Measurements from ENCODE around the gene DRC1.

DRC1 gene

GRCh38 chr2:26400723-26401122 lies 997 bp upstream of the DRC1 start:
- DNase-seq: no peak

DNA sequence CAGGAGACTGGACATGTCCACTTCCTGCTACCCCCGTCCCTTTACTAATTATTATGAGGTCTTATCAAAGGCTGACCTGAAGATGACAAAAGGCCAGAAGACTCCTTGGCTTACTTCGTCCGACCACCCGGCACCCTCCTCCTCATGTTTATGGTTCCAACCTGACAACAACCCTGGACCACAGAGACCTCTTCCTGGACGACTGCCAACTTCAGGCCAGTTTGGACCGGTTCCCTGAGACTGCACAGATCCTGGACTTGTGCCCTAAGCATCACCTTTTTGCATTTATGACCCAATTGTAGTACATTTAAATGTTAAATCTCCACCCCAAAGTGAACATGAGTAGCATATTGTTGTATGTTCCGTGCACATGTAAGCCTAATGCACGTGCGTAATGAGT lies 5.8 kb downstream of the DRC1 start:
- no peak for DNase-seq

- no peak for DNase-seq
Measured at GRCh38 chr2:26409785-26410184, 8.1 kb downstream of the DRC1 start.

DNA sequence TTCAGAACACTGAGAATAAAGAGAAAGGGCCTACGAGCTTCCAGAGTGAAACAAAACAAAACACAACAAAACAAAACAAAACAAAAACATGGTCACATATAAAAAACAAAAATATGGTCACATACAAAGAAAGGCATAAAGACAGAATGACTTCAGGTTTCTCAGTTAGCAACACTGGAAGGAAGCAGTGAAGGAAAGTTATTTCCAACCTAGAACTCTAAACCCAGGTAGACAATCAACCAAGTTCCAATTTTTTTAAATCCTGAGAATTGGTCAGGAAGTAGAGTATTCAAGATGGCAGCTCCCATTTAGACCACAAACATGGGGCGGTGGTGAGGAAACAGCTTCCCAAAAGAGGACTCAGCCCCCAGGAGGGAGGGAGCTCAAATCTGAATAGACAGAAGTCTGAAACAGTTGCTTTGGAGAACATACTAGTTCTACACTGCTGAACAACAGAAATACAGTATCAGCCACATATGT lies 9.1 kb downstream of the DRC1 start:
- no peak for DNase-seq

DNA sequence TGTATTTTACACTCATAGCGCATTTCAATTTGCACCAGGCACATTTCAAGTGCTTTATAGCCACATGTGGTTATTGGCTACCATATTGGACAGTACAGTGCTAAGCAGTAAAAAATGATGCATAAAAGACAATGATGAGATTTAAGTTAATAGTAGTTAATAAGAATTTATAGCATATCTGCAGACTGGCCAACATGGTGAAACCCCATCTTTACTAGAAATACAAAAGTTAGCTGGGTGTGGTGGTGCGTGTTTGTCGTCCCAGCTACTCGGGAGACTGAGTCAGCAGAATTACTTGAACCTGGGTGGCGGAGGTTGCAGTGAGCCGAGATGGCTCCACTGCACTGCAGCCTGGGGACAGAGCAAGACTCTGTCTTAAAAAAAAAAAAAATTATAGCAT lies 9.7 kb downstream of the DRC1 start:
- no peak for DNase-seq

GRCh38 chr2:26412091-26412673 lies 10.5 kb downstream of the DRC1 start:
- peak in 1 of 2 donors; percentile 81 for DNase-seq

- no peak for DNase-seq
Measured at GRCh38 chr2:26414311-26414710, 12.6 kb downstream of the DRC1 start.

GRCh38 chr2:26421961-26422360 lies 20.2 kb downstream of the DRC1 start:
- no peak for DNase-seq

DNA sequence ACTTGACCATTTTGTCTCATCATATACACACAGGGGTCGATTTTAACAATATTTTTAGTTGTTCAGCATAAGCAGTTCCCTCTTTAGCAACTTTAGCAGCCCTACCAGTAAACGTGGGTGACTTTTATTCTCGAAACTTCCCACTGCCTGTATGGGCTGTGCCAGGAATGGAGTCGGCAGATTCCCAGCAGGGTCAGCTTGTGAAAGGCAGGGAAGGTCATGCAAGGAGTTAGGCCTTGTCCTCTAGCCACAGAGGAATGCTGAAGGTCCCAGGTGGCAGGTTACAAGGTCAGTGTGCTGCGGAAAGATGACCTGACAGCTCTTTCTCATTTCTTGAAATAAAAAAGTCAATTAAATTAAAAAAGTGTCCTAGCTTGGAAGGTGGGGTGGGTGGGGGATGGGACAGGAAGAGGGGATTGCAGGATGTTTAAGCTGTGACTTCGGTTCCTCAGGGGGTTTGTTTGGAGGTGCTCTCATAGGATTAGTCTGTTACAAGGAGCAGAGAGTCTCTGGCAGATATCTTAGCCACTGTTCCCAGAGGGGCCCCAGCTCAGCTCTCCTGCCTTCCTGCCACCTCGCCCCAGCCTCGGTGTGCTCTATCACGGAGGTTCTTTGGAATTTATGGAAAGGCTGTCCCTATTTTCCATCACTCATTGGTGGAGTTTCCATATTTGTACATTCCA lies 21.4 kb downstream of the DRC1 start:
- DNase-seq: no peak

DNA sequence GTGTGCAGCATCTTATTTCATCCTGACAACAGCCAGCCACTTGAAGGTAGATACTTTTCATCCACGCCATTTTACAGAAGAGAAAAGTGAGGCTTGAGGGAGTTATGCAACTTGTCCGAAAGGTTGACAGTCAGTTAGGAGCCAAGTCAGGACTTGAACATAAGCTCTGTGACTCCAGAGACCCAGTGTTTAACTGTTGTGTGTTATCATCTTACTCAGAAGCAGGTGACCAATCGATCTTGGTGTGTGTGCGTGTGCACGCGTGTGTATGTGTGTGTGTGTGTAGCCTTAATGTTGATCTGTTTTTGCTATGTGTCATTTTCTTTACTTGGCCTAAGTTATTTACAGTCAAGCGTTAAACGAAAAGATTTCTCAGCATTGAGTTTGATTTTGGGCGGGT lies 22.0 kb downstream of the DRC1 start:
- no peak for DNase-seq

DNA sequence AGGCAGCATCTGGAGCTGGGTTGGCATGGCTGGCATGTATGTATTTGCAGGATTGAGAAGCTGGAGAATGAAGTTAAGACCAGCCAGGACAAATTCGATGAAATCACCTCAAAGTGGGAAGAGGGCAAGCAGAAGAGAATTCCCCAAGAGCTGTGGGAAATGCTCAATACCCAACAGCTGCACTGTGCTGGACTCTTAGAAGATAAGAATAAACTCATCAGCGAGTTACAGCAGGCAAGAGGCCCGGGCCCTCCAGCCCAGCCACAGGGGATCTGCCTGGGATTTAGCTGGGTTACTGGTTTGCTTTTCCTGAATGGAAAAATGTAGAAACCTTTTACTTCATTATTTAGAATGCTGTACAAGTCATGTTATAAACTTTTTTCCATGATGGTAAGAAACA lies 22.5 kb downstream of the DRC1 start:
- no peak for DNase-seq

GRCh38 chr2:26428846-26429245 lies 27.1 kb downstream of the DRC1 start:
- no peak for DNase-seq

- no peak for DNase-seq
Measured at GRCh38 chr2:26429779-26430578, 28.3 kb downstream of the DRC1 start.

DNA sequence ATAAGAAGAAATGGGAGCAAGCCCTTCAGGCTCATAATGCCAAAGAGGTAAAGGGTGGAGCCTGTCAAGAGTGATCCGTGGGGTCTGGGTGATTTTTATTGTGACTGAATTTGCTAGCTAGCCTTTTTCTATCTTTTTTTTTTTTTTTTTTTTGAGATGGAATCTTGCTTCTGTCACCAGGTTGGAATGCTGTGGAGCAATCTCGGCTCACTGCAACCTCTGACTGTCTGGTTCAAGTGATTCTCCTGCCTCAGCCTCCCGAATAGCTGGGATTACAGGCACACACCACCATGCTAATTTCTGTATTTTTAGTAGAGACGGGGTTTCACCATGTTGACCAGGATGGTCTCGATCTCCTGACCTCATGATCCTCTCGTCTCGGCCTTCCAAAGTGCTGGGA lies 29.1 kb downstream of the DRC1 start:
- DNase-seq: no peak

GRCh38 chr2:26432363-26432762 lies 30.6 kb downstream of the DRC1 start:
- DNase-seq: no peak

- DNase-seq: no peak
Measured at GRCh38 chr2:26432859-26433258, 31.1 kb downstream of the DRC1 start.

- DNase-seq: no peak
Measured at GRCh38 chr2:26435106-26435505, 33.4 kb downstream of the DRC1 start.

GRCh38 chr2:26438526-26438925 lies 36.8 kb downstream of the DRC1 start:
- DNase-seq: no peak

- no peak for DNase-seq
Measured at GRCh38 chr2:26438926-26439325, 37.2 kb downstream of the DRC1 start.

- DNase-seq: no peak
Measured at GRCh38 chr2:26442301-26442700, 40.6 kb downstream of the DRC1 start.

DNA sequence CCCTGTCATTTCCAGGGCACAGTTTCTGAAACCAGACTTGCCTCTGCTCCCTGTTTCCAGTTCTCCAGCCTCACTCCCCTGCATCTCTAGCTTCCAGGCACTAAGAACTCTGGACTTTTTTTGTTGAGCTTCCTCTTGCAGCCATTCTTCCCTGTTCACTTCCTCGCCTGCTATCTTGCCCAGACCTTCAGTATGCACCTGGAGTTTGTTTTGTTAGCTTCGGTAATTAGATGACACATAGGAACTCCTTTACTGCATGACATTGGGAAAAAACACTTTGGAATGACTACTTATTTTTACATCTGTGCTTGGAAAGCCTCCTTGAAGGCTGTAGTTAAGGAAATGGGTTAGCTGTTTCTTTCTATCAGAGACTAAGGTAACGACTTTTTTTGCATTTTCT lies 41.0 kb downstream of the DRC1 start:
- DNase-seq: no peak

GRCh38 chr2:26444236-26444635 lies 42.5 kb downstream of the DRC1 start:
- no peak for DNase-seq

- no peak for DNase-seq
Measured at GRCh38 chr2:26448651-26449050, 46.9 kb downstream of the DRC1 start.

Data from bone marrow (tissue), 2 donors.